H1 (cell line): ENCODE data around the gene RAB3C. TPM values are rescaled to one million over a fixed set of nuclear protein-coding genes. Genes with fewer than 3 reads are reported as not detected.

Source experiments
- CTCF ChIA-PET: fragments of 300-600 bp; sonication (Branson Sonifier 250); formaldehyde crosslinking; loops from one replicate; lab custom pipeline; 2021; ENCODE audit not compliant: partially characterized antibody; lab: Charles Lee
- POLR2A ChIA-PET: fragments of 300-600 bp; sonication (Branson Sonifier 250); formaldehyde crosslinking; loops from one replicate; lab custom pipeline; 2021; ENCODE audit warnings: inconsistent platforms; ENCODE audit not compliant: partially characterized antibody; lab: Charles Lee
- DNase-seq, 2 experiments: peaks; one replicate each; pipeline versions ENCODE4 v3.0.0 to v3.0.0-alpha.2; 2010 to 2022; ENCODE audit warnings: low spot score in 2 of 2, low read depth in 1 of 2, mixed read lengths in 1 of 2
- FAIRE-seq: peaks from 2 replicates; lab custom pipeline; 2011; peaks lifted over from hg19 to GRCh38; lab: Jason Lieb, UNC
- H2AFZ ChIP-seq: 2 replicates; pipeline ENCODE4 v1.8.1; 2012; ENCODE audit warnings: low read length, inconsistent platforms
- H2AK5ac ChIP-seq: 2 replicates; pipeline ENCODE4 v1.6.1; 2013; ENCODE audit warnings: low read depth, low read length
- H2BK120ac ChIP-seq: replicated peaks from 2 replicates; pipeline ENCODE3; 2013; ENCODE audit warnings: low read depth, low read length, inconsistent platforms
- H2BK12ac ChIP-seq: 2 replicates; pipeline ENCODE4 v1.6.1; 2013; ENCODE audit warnings: low read depth, low read length
- H2BK15ac ChIP-seq: 2 replicates; pipeline ENCODE4 v1.6.1; 2013; ENCODE audit warnings: low read length
- H2BK20ac ChIP-seq: 2 replicates; pipeline ENCODE4 v1.6.1; 2013; ENCODE audit warnings: low read length
- H2BK5ac ChIP-seq: 2 replicates; pipeline ENCODE4 v1.6.1; 2013; ENCODE audit warnings: low read depth, low read length
- H3K14ac ChIP-seq: 2 replicates; pipeline ENCODE4 v1.6.1; 2013; ENCODE audit warnings: inconsistent platforms; ENCODE audit not compliant: insufficient read length
- H3K18ac ChIP-seq: 2 replicates; pipeline ENCODE4 v1.6.1; 2013; ENCODE audit warnings: low read length; ENCODE audit errors: extremely low read depth
- H3K23ac ChIP-seq: 2 replicates; pipeline ENCODE4 v1.6.1; 2013; ENCODE audit warnings: inconsistent platforms; ENCODE audit not compliant: insufficient read length
- H3K23me2 ChIP-seq: 2 replicates; pipeline ENCODE4 v1.6.1; 2013; ENCODE audit warnings: low read depth, low read length
- H3K27ac ChIP-seq: 2 replicates; pipeline ENCODE4 v1.6.1; 2011; ENCODE audit warnings: low read depth, low read length, inconsistent platforms
- H3K27me3 ChIP-seq, 4 experiments: replicated peaks in 1 of 4; 1 replicate in 1 of 4; 2 replicates in 3 of 4; pipeline versions ENCODE4 v1.6.1 to v1.8.1; 2011 to 2013; ENCODE audit warnings: low read length in 3 of 4, mild to moderate bottlenecking in 3 of 4, inconsistent platforms in 2 of 4, mixed read lengths in 2 of 4, moderate library complexity in 1 of 4; ENCODE audit not compliant: control insufficient read depth in 3 of 4, insufficient read depth in 3 of 4; ENCODE audit errors: extremely low read depth in 1 of 4
- H3K36me3 ChIP-seq, 4 experiments: 2 replicates each; pipeline versions ENCODE4 v1.6.1 to v1.8.1; 2011 to 2013; ENCODE audit warnings: mild to moderate bottlenecking in 4 of 4, low read length in 3 of 4, moderate library complexity in 2 of 4, control low read depth in 1 of 4, inconsistent platforms in 1 of 4; ENCODE audit not compliant: insufficient read depth in 4 of 4, control insufficient read depth in 2 of 4
- H3K4ac ChIP-seq: replicated peaks from 2 replicates; pipeline ENCODE3; 2013; ENCODE audit warnings: low read length, low read depth, mixed read lengths, inconsistent platforms; ENCODE audit not compliant: insufficient read length
- H3K4me1 ChIP-seq, 4 experiments: replicated peaks in 1 of 4; 1 replicate in 1 of 4; 2 replicates in 3 of 4; pipeline versions ENCODE4 v1.6.1 to v1.8.1; 2011 to 2013; ENCODE audit warnings: low read length in 3 of 4, inconsistent platforms in 2 of 4, mixed read lengths in 1 of 4; ENCODE audit not compliant: insufficient read depth in 4 of 4, control insufficient read depth in 3 of 4
- H3K4me2 ChIP-seq, 2 experiments: 2 replicates each; pipeline versions ENCODE4 v1.6.1 to v1.8.1; 2011 to 2013; ENCODE audit warnings: low read depth in 2 of 2, low read length in 2 of 2, control low read depth in 1 of 2, inconsistent platforms in 1 of 2, mild to moderate bottlenecking in 1 of 2; ENCODE audit not compliant: insufficient read depth in 1 of 2
- H3K4me3 ChIP-seq, 4 experiments: fragments of 200-600, 300-600 bp in 1 of 4; sonication (generic), shearing (Covaris generic), sonication (Bioruptor Twin) in 1 of 4; 2 replicates each; pipeline versions ENCODE4 v1.5.1 to v1.8.1; 2011 to 2016; ENCODE audit warnings: low read length in 4 of 4, low read depth in 3 of 4, control low read depth in 2 of 4, inconsistent platforms in 2 of 4, mild to moderate bottlenecking in 2 of 4, mixed read lengths in 1 of 4, moderate library complexity in 1 of 4; ENCODE audit not compliant: insufficient read depth in 2 of 4; ENCODE audit errors: extremely low read depth in 1 of 4
- H3K56ac ChIP-seq: replicated peaks from 2 replicates; pipeline ENCODE3; 2013; ENCODE audit warnings: low read depth, mild to moderate bottlenecking, mixed read lengths, low read length, inconsistent platforms; ENCODE audit not compliant: insufficient read length
- H3K79me1 ChIP-seq: 2 replicates; pipeline ENCODE4 v1.6.1; 2013; ENCODE audit warnings: low read depth, low read length, control low read depth
- H3K79me2 ChIP-seq, 2 experiments: 2 replicates each; pipeline versions ENCODE4 v1.6.1 to v1.8.1; 2012 to 2013; ENCODE audit warnings: low read length in 2 of 2, mild to moderate bottlenecking in 2 of 2, inconsistent platforms in 1 of 2; ENCODE audit not compliant: insufficient read depth in 2 of 2, control insufficient read depth in 1 of 2
- H3K9ac ChIP-seq, 4 experiments: replicated peaks in 1 of 4; 1 replicate in 1 of 4; 2 replicates in 3 of 4; pipeline versions ENCODE4 v1.6.1 to v1.8.1; 2011 to 2013; ENCODE audit warnings: low read depth in 3 of 4, low read length in 3 of 4, control low read depth in 2 of 4, mild to moderate bottlenecking in 2 of 4, moderate library complexity in 2 of 4, inconsistent platforms in 1 of 4; ENCODE audit errors: extremely low read depth in 1 of 4
- H3K9me3 ChIP-seq, 2 experiments: 2 replicates each; pipeline versions ENCODE4 v1.6.1 to v1.8.1; 2012 to 2013; ENCODE audit warnings: mild to moderate bottlenecking in 2 of 2, moderate library complexity in 2 of 2, control low read depth in 1 of 2, inconsistent platforms in 1 of 2, low read depth in 1 of 2, low read length in 1 of 2, mixed read lengths in 1 of 2; ENCODE audit not compliant: insufficient read depth in 2 of 2
- H4K20me1 ChIP-seq, 2 experiments: replicated peaks in 1 of 2; 2 replicates each; pipeline versions ENCODE3 to v1.8.1; 2011 to 2013; ENCODE audit warnings: inconsistent platforms in 2 of 2, low read length in 2 of 2, mild to moderate bottlenecking in 1 of 2; ENCODE audit not compliant: insufficient read depth in 2 of 2, control insufficient read depth in 1 of 2
- H4K5ac ChIP-seq: 2 replicates; pipeline ENCODE4 v1.6.1; 2013; ENCODE audit warnings: low read length, low read depth, mixed read lengths, inconsistent platforms; ENCODE audit not compliant: insufficient read length
- H4K8ac ChIP-seq: 2 replicates; pipeline ENCODE4 v1.8.0; 2013; ENCODE audit warnings: mild to moderate bottlenecking, moderate library complexity, low read length, inconsistent platforms; ENCODE audit not compliant: insufficient read depth; ENCODE audit errors: extremely low read depth
- H4K91ac ChIP-seq: replicated peaks from 2 replicates; pipeline ENCODE3; 2013; ENCODE audit warnings: low read length, mixed read lengths, inconsistent platforms; ENCODE audit not compliant: insufficient read length
- CBX8 ChIP-seq: fragments of 300-800, 300-1000 bp; sonication (generic); IDR thresholded peaks from 2 replicates; pipeline ENCODE4 v1.7.1; 2016; ENCODE audit warnings: low read depth, low read length, borderline replicate concordance
- CHD2 ChIP-seq: IDR thresholded peaks from 2 replicates; pipeline ENCODE4 v1.6.1; 2012; ENCODE audit warnings: low read length, improper control_type of control experiment
- CREB1 ChIP-seq: IDR thresholded peaks from 2 replicates; pipeline ENCODE4 v1.6.1; 2012; ENCODE audit warnings: inconsistent platforms
- EZH2 ChIP-seq: fragments of 200-600 bp; sonication (generic); IDR thresholded peaks from 2 replicates; pipeline ENCODE4 v1.7.1; 2012; ENCODE audit warnings: low read depth, mild to moderate bottlenecking, moderate library complexity, low read length, inconsistent platforms; ENCODE audit not compliant: severe bottlenecking
- FOSL1 ChIP-seq: IDR thresholded peaks from 2 replicates; pipeline ENCODE4 v1.6.1; 2011; ENCODE audit warnings: mild to moderate bottlenecking, low read depth, low read length, moderate library complexity; ENCODE audit not compliant: insufficient read depth
- GABPA ChIP-seq: IDR thresholded peaks from 2 replicates; pipeline ENCODE4 v1.6.1; 2011; ENCODE audit warnings: mild to moderate bottlenecking, low read length, moderate library complexity, borderline replicate concordance; ENCODE audit not compliant: insufficient read depth
- JUND ChIP-seq: IDR thresholded peaks from 2 replicates; pipeline ENCODE4 v1.6.1; 2011; ENCODE audit warnings: mild to moderate bottlenecking, improper control_type of control experiment, low read length
- KDM4A ChIP-seq: IDR thresholded peaks from one replicate; pipeline ENCODE4 v1.7.1; 2012; ENCODE audit warnings: low read depth, mild to moderate bottlenecking, moderate library complexity, low read length, inconsistent platforms; ENCODE audit not compliant: severe bottlenecking
- PHF8 ChIP-seq: fragments of 200-600 bp; sonication (generic); conservative IDR thresholded peaks from 2 replicates; pipeline ENCODE4 v1.7.1; 2012; ENCODE audit warnings: low read depth, mild to moderate bottlenecking, inconsistent platforms, low read length, moderate library complexity
- RAD21 ChIP-seq, 2 experiments: IDR thresholded peaks in 1 of 2; conservative IDR thresholded peaks in 1 of 2; 2 replicates each; pipeline ENCODE4 v1.6.1; 2011; ENCODE audit warnings: low read depth in 2 of 2, low read length in 2 of 2, improper control_type of control experiment in 1 of 2, inconsistent platforms in 1 of 2, mild to moderate bottlenecking in 1 of 2, moderate library complexity in 1 of 2
- polyA plus RNA-seq, 7 experiments: library from polyadenylated mRNA; depleted of rRNA in 3 of 7; stranded (reverse) in 5 of 7; unstranded in 2 of 7; fragments of >200 nt in 5 of 7; fragments of 200-250 nt in 2 of 7; gene quantifications; 1 replicate in 5 of 7; 2 replicates in 1 of 7; 4 replicates in 1 of 7; pipeline versions ENCODE4 v1.2.1 to v1.2.3, GENCODE V29; 2011 to 2013; ENCODE audit warnings: missing spikeins in 2 of 7, mixed read lengths in 2 of 7
- total RNA-seq: library from RNA; stranded (reverse); fragmentation: NEBNext Ultra II Directional; extraction: Animal tissue kit (Norgen Biotek cat#: 25700); gene quantifications from 2 replicates; pipeline ENCODE4 v1.2.1, GENCODE V29; 2021
- TF ChIP-seq, protein P1 (sequence below), 3 experiments: IDR thresholded peaks; 1 replicate in 2 of 3; 2 replicates in 1 of 3; pipeline versions ENCODE4 v1.5.1 to v1.6.1; 2011; ENCODE audit warnings: low read length in 3 of 3, mild to moderate bottlenecking in 3 of 3, inconsistent platforms in 2 of 3, low read depth in 1 of 3, moderate library complexity in 1 of 3; ENCODE audit not compliant: insufficient read depth in 1 of 3; ENCODE audit errors: control extremely low read depth in 1 of 3
- TF ChIP-seq, protein P2 (sequence below): IDR thresholded peaks from 2 replicates; pipeline ENCODE4 v1.6.1; 2011; ENCODE audit warnings: low read depth, mild to moderate bottlenecking, low read length; ENCODE audit not compliant: insufficient read depth

RAB3C gene
- total and polyA plus RNA-seq, 2 of the 8 experiments (the other 6 are each of a cell fraction or from before 2014, with no cell fraction given), result 14.7 to 18.3 TPM

GRCh38 chr5:58615972-58616371 is 33.1 kb downstream of the RAB3C start:
- CTCF ChIA-PET, result no interaction called here
- H3K79me2 ChIP-seq, result no peaks in the 10 kb centered on the region
- no peak overlapping the region for H4K8ac ChIP-seq
- H3K9me3 ChIP-seq, result no peaks in the 10 kb centered on the region
- H3K23ac ChIP-seq, result no peak overlapping the region
- H3K27ac ChIP-seq, result no peak overlapping the region
- no peak overlapping the region for H2BK20ac ChIP-seq
- H4K91ac ChIP-seq, result no peak overlapping the region
- no peak overlapping the region for H3K18ac ChIP-seq
- FAIRE-seq (no peak), DNase-seq (no peak)
- H3K9ac ChIP-seq, result no peak overlapping the region
- no peak overlapping the region for H3K4ac ChIP-seq
- no peak overlapping the region for H3K56ac ChIP-seq
- H3K23me2 ChIP-seq, result no peaks in the 10 kb centered on the region
- H3K4me2 ChIP-seq, result no peak overlapping the region
- H4K20me1 ChIP-seq, result no peaks in the 10 kb centered on the region
- H3K79me1 ChIP-seq, result no peaks in the 10 kb centered on the region
- H3K4me1 ChIP-seq, result no peaks in the 10 kb centered on the region
- H3K36me3 ChIP-seq, result no peaks in the 10 kb centered on the region
- no peak overlapping the region for H2BK12ac ChIP-seq
- POLR2A ChIA-PET, result no interaction called here
- no peak overlapping the region for H2AFZ ChIP-seq
- H3K27me3 ChIP-seq, result no peaks in the 10 kb centered on the region
- no peak overlapping the region for H4K5ac ChIP-seq
- H2AK5ac ChIP-seq, result no peak overlapping the region
- H3K14ac ChIP-seq, result no peak overlapping the region
- no peak overlapping the region for H2BK120ac ChIP-seq
- no peak overlapping the region for H3K4me3 ChIP-seq
- H2BK15ac ChIP-seq, result no peak overlapping the region
- no peak overlapping the region for H2BK5ac ChIP-seq
- TF ChIP-seq RAD21 (IDR thresholded peaks at IDR 0.05 in 1 of 2, conservative IDR thresholded peaks at IDR 0.05 in 1 of 2; ENCODE audit: low read depth in 2 of 2, low read length in 2 of 2) (no peak), GABPA (no peak), CBX8 (no peak), EZH2 (no peak), CHD2 (no peak), CREB1 (no peak), KDM4A (no peak), FOSL1 (no peak), PHF8 (no peak), JUND (no peak)
- TF ChIP-seq, protein P1, sequence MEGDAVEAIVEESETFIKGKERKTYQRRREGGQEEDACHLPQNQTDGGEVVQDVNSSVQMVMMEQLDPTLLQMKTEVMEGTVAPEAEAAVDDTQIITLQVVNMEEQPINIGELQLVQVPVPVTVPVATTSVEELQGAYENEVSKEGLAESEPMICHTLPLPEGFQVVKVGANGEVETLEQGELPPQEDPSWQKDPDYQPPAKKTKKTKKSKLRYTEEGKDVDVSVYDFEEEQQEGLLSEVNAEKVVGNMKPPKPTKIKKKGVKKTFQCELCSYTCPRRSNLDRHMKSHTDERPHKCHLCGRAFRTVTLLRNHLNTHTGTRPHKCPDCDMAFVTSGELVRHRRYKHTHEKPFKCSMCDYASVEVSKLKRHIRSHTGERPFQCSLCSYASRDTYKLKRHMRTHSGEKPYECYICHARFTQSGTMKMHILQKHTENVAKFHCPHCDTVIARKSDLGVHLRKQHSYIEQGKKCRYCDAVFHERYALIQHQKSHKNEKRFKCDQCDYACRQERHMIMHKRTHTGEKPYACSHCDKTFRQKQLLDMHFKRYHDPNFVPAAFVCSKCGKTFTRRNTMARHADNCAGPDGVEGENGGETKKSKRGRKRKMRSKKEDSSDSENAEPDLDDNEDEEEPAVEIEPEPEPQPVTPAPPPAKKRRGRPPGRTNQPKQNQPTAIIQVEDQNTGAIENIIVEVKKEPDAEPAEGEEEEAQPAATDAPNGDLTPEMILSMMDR (IDR thresholded peaks at IDR 0.05; ENCODE audit: control extremely low read depth in 1 of 3, insufficient read depth in 1 of 3, low read depth in 1 of 3, low read length in 3 of 3), result no peak
- TF ChIP-seq, protein P2, sequence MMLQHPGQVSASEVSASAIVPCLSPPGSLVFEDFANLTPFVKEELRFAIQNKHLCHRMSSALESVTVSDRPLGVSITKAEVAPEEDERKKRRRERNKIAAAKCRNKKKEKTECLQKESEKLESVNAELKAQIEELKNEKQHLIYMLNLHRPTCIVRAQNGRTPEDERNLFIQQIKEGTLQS, result no peak
